Activated CD8-positive, alpha-beta memory T cell treated with anti-CD3 and anti-CD28 coated beads for 36 hours (primary cell): ENCODE data around the gene HNRNPC. TPM values are rescaled to one million over a fixed set of nuclear protein-coding genes. Genes with fewer than 3 reads are reported as not detected.
"Not testable (repeated sequence)": the region's sequence is repeated elsewhere in the genome, so short reads cannot be mapped to it uniquely, and the experiment has no call there.

Experiments used
- CTCF ChIA-PET: fragments of 350-600 bp; sonication (Branson Sonifier 250); formaldehyde crosslinking; loops from one replicate; lab custom pipeline; 2021; ENCODE audit warnings: antibody characterized with exemption; lab: Charles Lee
- POLR2A ChIA-PET: fragments of 350-600 bp; sonication (Branson Sonifier 250); formaldehyde crosslinking; loops from one replicate; lab custom pipeline; 2021; ENCODE audit warnings: antibody characterized with exemption; lab: Charles Lee
- total RNA-seq, 2 experiments: library from RNA; stranded (reverse); gene quantifications; one replicate each; pipeline ENCODE4 v1.2.3, GENCODE V29; 2021

The HNRNPC gene
- total RNA-seq, result 1,000 to 10,000 TPM; 1,162 to 1,180 TPM

GRCh38 chr14:21269252-21270046 lies at the start of gene HNRNPC:
Gene HNRNPC, minus strand, starts transcription at chr14:21269442. Its CDS starts 35,249 bp downstream, at chr14:21234193.
- CTCF ChIA-PET, result no interaction called here

GRCh38 chr14:21317398-21317797 lies 48.2 kb upstream of the HNRNPC start:
- POLR2A ChIA-PET, result interaction anchor here (0.6 kb wide), 1 partner anchor 192 kb away, joined by 4 read pairs; no protein-coding TSS in a partner anchor
- CTCF ChIA-PET, result no interaction called here

More at GRCh38 chr14:21269252-21270046, at the start of gene HNRNPC:
- POLR2A ChIA-PET, result interaction anchor here (0.6 to 1.0 kb wide), 4 partner anchors 8 to 115 kb away, joined by 3 to 7 read pairs (median 5); partner anchors contain the start of gene SUPT16H

- ChIA-PET CTCF (no interaction called here), POLR2A (no interaction called here)
Observed at GRCh38 chr14:21313512-21313911, 44.3 kb upstream of the HNRNPC start.

DNA sequence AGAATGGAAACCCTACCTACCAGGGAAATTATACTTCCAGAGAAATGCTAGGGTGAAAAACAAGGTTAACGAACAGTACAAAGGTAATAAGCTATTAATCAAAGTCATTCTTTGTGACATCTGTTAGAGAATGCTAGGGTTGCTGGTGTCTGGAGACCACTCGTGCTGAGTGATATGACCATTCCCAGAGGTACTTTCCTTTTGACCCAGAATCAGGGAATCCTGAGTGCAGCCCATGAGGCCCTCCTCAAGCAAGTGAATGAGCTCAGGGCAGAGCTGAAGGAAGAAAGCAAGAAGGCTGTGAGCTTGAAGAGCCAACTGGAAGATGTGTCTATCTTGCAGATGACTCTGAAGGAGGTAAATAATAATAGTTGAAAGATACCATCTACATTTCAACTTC lies 42.4 kb upstream of the HNRNPC start:
- ChIA-PET POLR2A (no interaction called here), CTCF (interaction anchor here (2.2 kb wide), 1 partner anchor 166 kb away, joined by 5 read pairs; the partner anchor contains the start of gene TOX4)

GRCh38 chr14:21309956-21310355 lies 40.7 kb upstream of the HNRNPC start:
- CTCF ChIA-PET, result interaction anchor here (1.4 to 2.2 kb wide), 2 partner anchors 45 to 168 kb away, joined by 3 to 5 read pairs; partner anchors contain the start of gene TOX4

DNA sequence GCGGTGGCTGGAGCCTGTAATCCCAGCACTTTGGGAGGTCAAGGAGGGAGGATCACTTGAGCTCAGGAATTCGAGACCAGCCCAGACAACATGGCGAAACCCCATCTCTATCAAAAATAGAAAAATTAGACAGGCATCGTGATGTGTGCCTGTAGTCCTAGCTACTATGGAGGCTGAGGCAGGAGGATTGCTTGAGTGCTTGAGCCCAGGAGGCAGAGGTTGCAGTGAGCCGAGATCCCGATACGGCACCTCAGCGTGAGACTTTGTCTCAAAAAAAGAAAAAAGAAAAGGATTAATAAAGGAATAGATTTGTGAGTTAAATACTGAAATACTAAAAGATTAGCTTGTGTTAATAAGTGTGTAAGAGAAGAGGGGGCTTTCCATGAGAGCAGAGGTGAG lies 40.0 kb upstream of the HNRNPC start:
- POLR2A ChIA-PET, result no interaction called here
- CTCF ChIA-PET, result interaction anchor here (1.2 to 1.4 kb wide), 2 partner anchors 10 to 44 kb away, joined by 3 to 4 read pairs; no protein-coding TSS in a partner anchor

More at GRCh38 chr14:21309956-21310355, 40.7 kb upstream of the HNRNPC start:
- POLR2A ChIA-PET, result interaction anchor here (0.6 kb wide), 1 partner anchor 34 kb away, joined by 3 read pairs; no protein-coding TSS in a partner anchor

- CTCF ChIA-PET, result interaction anchor here (1.2 to 1.4 kb wide), 2 partner anchors 9 to 44 kb away, joined by 3 to 4 read pairs; no protein-coding TSS in a partner anchor
- POLR2A ChIA-PET, result no interaction called here
Observed at GRCh38 chr14:21308479-21309237, 39.4 kb upstream of the HNRNPC start.

GRCh38 chr14:21308132-21308478 lies 38.9 kb upstream of the HNRNPC start:
- ChIA-PET CTCF (no interaction called here), POLR2A (no interaction called here)

DNA sequence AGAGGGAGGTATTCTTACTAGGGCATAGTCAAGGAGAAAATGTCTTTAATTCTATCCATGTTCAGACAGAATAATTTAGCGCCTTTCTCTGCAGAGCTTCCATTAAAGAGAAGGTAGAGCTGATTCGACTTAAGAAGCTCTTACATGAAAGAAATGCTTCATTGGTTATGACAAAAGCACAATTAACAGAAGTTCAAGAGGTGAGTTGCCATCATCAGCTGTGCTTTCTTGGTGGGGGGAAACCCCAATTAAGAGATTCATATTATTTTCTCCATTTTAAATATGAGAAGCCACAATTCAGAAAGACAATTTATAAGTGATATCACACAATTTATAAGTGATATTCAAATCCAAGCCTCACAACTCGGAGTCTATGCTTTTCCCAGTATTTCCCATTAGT lies 38.4 kb upstream of the HNRNPC start:
- POLR2A ChIA-PET, result no interaction called here

GRCh38 chr14:21302836-21303140 lies 33.5 kb upstream of the HNRNPC start:
- CTCF ChIA-PET, POLR2A ChIA-PET: not testable (repeated sequence)

More for the DNA sequence above, 38.4 kb upstream of the HNRNPC start:
- CTCF ChIA-PET, result interaction anchor here (0.6 kb wide), 1 partner anchor 1522 kb away, joined by 3 read pairs; no protein-coding TSS in a partner anchor

- CTCF ChIA-PET, result no interaction called here
- POLR2A ChIA-PET, result interaction anchor here (0.6 kb wide), 1 partner anchor 225 kb away, joined by 3 read pairs; no protein-coding TSS in a partner anchor
Observed at GRCh38 chr14:21302013-21302835, 33.0 kb upstream of the HNRNPC start.

DNA sequence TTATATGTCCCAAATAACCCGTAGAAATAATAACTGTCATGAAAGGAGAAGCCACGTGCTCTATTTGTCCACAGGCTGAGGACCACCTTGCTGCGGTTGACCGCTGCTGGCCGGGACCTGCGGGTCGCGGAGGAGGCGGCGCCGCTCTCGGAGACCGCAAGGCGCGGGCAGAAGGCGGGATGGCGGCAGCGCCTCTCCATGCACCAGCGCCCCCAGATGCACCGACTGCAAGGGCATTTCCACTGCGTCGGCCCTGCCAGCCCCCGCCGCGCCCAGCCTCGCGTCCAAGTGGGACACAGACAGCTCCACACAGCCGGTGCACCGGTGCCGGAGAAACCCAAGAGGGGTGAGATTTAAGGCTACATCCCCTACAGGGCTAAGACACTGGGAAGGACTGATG lies 31.6 kb upstream of the HNRNPC start:
- ChIA-PET CTCF (no interaction called here), POLR2A (interaction anchor here (0.9 kb wide), 1 partner anchor 31 kb away, joined by 3 read pairs; no protein-coding TSS in a partner anchor)

DNA sequence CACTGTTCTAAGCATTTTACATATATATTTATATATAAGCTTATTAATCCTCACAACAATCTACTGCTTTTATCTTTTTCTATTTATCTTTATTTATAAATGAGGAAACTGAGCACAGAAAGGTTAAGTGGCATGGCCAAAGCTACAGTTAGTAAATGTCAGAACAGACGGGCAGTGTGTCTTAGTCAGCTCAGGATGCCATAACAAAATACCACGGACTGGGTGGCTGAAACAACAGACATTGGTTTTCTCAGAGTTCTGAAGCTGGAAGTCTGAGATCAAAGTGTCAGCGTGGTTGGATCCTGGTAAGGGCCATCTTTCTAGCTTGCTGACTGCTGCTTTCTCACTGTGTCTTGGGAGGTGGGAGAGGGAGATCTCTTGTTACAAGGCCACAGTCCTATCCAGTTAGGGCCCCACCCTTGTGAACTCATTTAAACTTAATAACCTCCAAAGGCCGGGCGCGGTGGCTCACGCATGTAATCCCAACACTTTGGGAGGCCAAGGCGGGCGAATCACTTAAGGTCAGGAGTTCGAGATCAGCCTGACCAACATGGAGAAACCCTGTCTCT lies 30.4 kb upstream of the HNRNPC start:
- ChIA-PET POLR2A (no interaction called here), CTCF (interaction anchor here (0.6 to 1.0 kb wide), 2 partner anchors 9 to 189 kb away, joined by 4 to 6 read pairs; no protein-coding TSS in a partner anchor)

DNA sequence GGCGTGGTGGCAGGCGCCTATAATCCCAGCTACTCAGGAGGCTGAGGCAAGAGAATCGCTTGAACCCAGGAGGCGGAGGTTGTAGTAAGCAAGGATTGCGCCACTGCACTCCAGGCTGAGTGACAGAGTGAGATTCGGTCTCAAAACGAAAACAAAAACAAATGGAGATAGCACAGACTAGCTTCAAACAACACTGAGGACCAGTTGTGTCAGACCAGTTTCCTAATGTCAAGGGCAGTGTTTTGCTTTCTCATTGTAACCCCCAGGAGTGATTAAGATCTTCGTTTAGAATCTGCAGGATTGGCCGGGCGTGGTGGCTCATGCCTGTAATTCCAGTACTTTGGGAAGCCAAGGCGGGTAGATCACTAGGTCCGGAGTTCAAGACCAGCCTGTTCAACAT lies 29.1 kb upstream of the HNRNPC start:
- ChIA-PET CTCF (no interaction called here), POLR2A (no interaction called here)

GRCh38 chr14:21294026-21294425 lies 24.8 kb upstream of the HNRNPC start:
- POLR2A ChIA-PET, result not testable (repeated sequence)
- CTCF ChIA-PET, result interaction anchor here (1.2 kb wide), 1 partner anchor 27 kb away, joined by 3 read pairs; no protein-coding TSS in a partner anchor

DNA sequence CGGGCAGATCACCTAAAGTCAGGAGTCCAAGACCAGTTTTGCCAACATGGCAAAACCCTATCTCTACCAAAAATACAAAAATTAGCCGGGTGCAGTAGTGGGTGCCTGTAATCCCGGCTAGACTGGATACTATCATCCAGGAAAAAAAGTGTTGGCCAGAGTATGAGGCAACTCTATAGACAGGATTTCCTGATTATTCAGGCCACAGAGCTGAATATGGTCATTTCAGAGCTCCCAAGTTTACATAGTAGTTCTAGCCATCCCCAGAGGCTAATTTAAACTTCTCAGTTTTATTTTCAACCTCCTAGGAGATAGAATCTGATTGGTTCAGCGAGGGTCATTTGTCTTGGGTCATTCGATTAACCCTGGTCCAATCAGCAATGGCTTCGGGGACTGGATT lies 17.9 kb upstream of the HNRNPC start:
- POLR2A ChIA-PET, result no interaction called here
- CTCF ChIA-PET, result no interaction called here

- POLR2A ChIA-PET, CTCF ChIA-PET: not testable (repeated sequence)
Observed at GRCh38 chr14:21286516-21286915, 17.3 kb upstream of the HNRNPC start.

GRCh38 chr14:21281917-21282316 lies 12.7 kb upstream of the HNRNPC start:
- CTCF ChIA-PET, POLR2A ChIA-PET: not testable (repeated sequence)
